Limb (tissue), 2 donors: ENCODE data around the gene IER5L.
A peak's percentile ranks its signal among the peaks of the same experiment; 100 is the strongest.
"Not testable (repeated sequence)": the region's sequence is repeated elsewhere in the genome, so short reads cannot be mapped to it uniquely, and the experiment has no call there.

Source experiments
- DNase-seq, 2 donors: peaks; one replicate each; pipeline ENCODE4 v3.0.0-alpha.2; 2016; ENCODE audit errors: extremely low spot score in 2 of 2

The IER5L gene

GRCh38 chr9:129202613-129203555, 24.8 kb upstream of the IER5L start:
- peak; percentile 81 to 95 for DNase-seq

- no peak for DNase-seq
Measured at GRCh38 chr9:129201866-129202265, 23.8 kb upstream of the IER5L start.

GRCh38 chr9:129201289-129201688, 23.2 kb upstream of the IER5L start:
- DNase-seq: no peak

- DNase-seq: no peak
Measured at GRCh38 chr9:129200255-129200654, 22.2 kb upstream of the IER5L start.

- DNase-seq: no peak
Measured at GRCh38 chr9:129199044-129199435, 21.0 kb upstream of the IER5L start.

- DNase-seq: no peak
Measured at GRCh38 chr9:129198319-129199043, 20.4 kb upstream of the IER5L start.

GRCh38 chr9:129197978-129198318, 19.9 kb upstream of the IER5L start:
- no peak for DNase-seq

GRCh38 chr9:129197045-129197444, 19.0 kb upstream of the IER5L start:
- DNase-seq: not testable (repeated sequence)

GRCh38 chr9:129195606-129196005, 17.5 kb upstream of the IER5L start:
- no peak for DNase-seq

- no peak for DNase-seq
Measured at GRCh38 chr9:129194221-129194620, 16.2 kb upstream of the IER5L start.

- no peak for DNase-seq
Measured at GRCh38 chr9:129193655-129194054, 15.6 kb upstream of the IER5L start.

GRCh38 chr9:129191234-129191633, 13.2 kb upstream of the IER5L start:
- no peak for DNase-seq

- DNase-seq: not testable (repeated sequence)
Measured at GRCh38 chr9:129189971-129190370, 11.9 kb upstream of the IER5L start.

GRCh38 chr9:129187042-129187441, 9.0 kb upstream of the IER5L start:
- no peak for DNase-seq

- DNase-seq: no peak
Measured at GRCh38 chr9:129185991-129186390, 7.9 kb upstream of the IER5L start.

GRCh38 chr9:129185402-129185801, 7.3 kb upstream of the IER5L start:
- DNase-seq: no peak

- no peak for DNase-seq
Measured at GRCh38 chr9:129184596-129185122, 6.6 kb upstream of the IER5L start.

- DNase-seq: no peak
Measured at GRCh38 chr9:129184219-129184524, 6.1 kb upstream of the IER5L start.

- no peak for DNase-seq
Measured at GRCh38 chr9:129183495-129184218, 5.6 kb upstream of the IER5L start.

GRCh38 chr9:129182625-129183494, 4.8 kb upstream of the IER5L start:
- DNase-seq: no peak

GRCh38 chr9:129182122-129182521, 4.1 kb upstream of the IER5L start:
- DNase-seq: no peak
